ENCODE measurements around the gene FAM180A. TPM values are rescaled to one million over a fixed set of nuclear protein-coding genes. Genes with fewer than 3 reads are reported as not detected.

Gene FAM180A
- total and polyA plus RNA-seq, 2 experiments from 2014 or later = not detected

DNA sequence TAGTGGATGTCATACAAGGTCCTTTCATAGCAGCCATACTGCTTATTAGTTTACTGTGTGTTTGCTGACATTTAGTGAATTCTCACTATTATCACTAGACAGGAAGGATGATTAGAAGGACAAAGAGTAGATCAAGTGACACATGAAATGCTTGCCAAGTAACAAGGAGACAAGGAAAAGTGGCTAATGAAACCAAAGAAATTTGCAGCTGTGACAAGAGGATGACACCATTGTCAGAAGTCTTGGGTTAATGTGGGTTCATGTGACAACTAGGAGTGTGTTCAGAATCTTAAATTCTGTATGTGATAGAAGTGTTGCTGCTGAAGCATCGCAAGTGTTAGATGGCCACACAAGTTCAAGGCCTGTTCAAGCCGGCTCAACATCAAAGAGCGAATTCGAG lies 40.8 kb upstream of the FAM180A start:
- H3K27me3 Mint-ChIP-seq (ENCODE audit: insufficient read depth, low read depth, poor library complexity) = no peaks in the 10 kb centered on the region
- Histone ChIP-seq H3K36me3 (ENCODE audit: insufficient read depth) (no peaks in the 10 kb centered on the region), H3K4me2 (no peak overlapping the region), H3K79me2 (replicated peaks; ENCODE audit: insufficient read depth) (no peaks in the 10 kb centered on the region), H3F3A (replicated peaks; ENCODE audit: low read depth) (no peaks in the 10 kb centered on the region), H2AFZ (no peak overlapping the region), H3K27me3 (ENCODE audit: insufficient read depth) (no peaks in the 10 kb centered on the region), H3K9me2 (ENCODE audit: insufficient read depth) (no peaks in the 10 kb centered on the region), H4K20me1 (replicated peaks; ENCODE audit: insufficient read depth) (no peaks in the 10 kb centered on the region), H3K4me3 (no peak overlapping the region), H3K27ac (ENCODE audit: low read depth) (no peak overlapping the region), H3K4me1 (ENCODE audit: insufficient read depth) (no peaks in the 10 kb centered on the region)
- no peak overlapping the region for H3K27ac Mint-ChIP-seq
- H3K4me1 Mint-ChIP-seq = no peaks in the 10 kb centered on the region
- H3K36me3 Mint-ChIP-seq (ENCODE audit: low read depth) = no peaks in the 10 kb centered on the region; the same call in 2 of the 3 replicates
- no peak for ATAC-seq
- DNase-seq (ENCODE audit: low spot score) = no peak
- no peak overlapping the region for H3K4me3 Mint-ChIP-seq
- peaks cover 4% of the 10 kb centered on the region; the same call in 2 of the 3 replicates for H3K9me3 Mint-ChIP-seq
- no peak for TF ChIP-seq STAT1 (IDR thresholded peaks at IDR 0.05; ENCODE audit: unreplicated experiment)
- TF ChIP-seq POLR2AphosphoS5 (IDR thresholded peaks at IDR 0.05; ENCODE audit: low read depth) = no peak
- no peak for TF ChIP-seq ZNF114 (CRISPR knock-in tag; IDR thresholded peaks at IDR 0.05)
- TF ChIP-seq, protein P1, sequence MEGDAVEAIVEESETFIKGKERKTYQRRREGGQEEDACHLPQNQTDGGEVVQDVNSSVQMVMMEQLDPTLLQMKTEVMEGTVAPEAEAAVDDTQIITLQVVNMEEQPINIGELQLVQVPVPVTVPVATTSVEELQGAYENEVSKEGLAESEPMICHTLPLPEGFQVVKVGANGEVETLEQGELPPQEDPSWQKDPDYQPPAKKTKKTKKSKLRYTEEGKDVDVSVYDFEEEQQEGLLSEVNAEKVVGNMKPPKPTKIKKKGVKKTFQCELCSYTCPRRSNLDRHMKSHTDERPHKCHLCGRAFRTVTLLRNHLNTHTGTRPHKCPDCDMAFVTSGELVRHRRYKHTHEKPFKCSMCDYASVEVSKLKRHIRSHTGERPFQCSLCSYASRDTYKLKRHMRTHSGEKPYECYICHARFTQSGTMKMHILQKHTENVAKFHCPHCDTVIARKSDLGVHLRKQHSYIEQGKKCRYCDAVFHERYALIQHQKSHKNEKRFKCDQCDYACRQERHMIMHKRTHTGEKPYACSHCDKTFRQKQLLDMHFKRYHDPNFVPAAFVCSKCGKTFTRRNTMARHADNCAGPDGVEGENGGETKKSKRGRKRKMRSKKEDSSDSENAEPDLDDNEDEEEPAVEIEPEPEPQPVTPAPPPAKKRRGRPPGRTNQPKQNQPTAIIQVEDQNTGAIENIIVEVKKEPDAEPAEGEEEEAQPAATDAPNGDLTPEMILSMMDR (conservative IDR thresholded peaks at IDR 0.05; ENCODE audit: low read depth in 2 of 2) = no peak

DNA sequence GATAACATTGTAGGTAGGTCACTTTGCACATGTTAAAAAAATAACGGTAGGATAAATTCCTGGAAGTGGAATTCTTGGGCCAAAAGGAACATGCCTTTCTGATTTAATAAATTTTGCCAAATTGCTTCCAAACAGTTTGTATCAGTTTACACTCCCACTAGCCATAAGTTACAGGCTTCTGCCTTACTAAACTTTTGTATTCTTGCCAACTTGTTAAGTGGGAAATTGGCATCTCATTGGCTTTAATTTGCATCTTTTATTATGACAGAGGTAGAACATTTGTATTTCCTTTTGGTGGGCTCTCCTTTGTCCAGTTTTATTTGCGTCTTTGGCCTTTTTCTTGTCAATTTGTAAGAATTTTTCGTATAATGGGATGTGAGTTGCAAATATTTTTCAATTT lies 38.3 kb upstream of the FAM180A start:
- H3K79me2 ChIP-seq (replicated peaks; ENCODE audit: insufficient read depth) = no peaks in the 10 kb centered on the region
- Mint-ChIP-seq H3K4me3 (no peak overlapping the region), H3K9me3 (no peaks in the 10 kb centered on the region), H3K27ac (no peak overlapping the region), H3K27me3 (ENCODE audit: insufficient read depth, low read depth, poor library complexity) (no peaks in the 10 kb centered on the region), H3K4me1 (no peaks in the 10 kb centered on the region), H3K36me3 (ENCODE audit: low read depth) (no peaks in the 10 kb centered on the region)
- H3K4me2 ChIP-seq = no peak overlapping the region
- H3K4me1 ChIP-seq (ENCODE audit: insufficient read depth) = no peaks in the 10 kb centered on the region
- H2AFZ ChIP-seq = no peak overlapping the region
- no peaks in the 10 kb centered on the region for H3K9me2 ChIP-seq (ENCODE audit: insufficient read depth)
- DNase-seq (ENCODE audit: low spot score) (no peak), ATAC-seq (no peak)
- no peaks in the 10 kb centered on the region for H3K36me3 ChIP-seq (ENCODE audit: insufficient read depth)
- no peaks in the 10 kb centered on the region for H3K27me3 ChIP-seq (ENCODE audit: insufficient read depth)
- no peak overlapping the region for H3K27ac ChIP-seq (ENCODE audit: low read depth)
- H4K20me1 ChIP-seq (replicated peaks; ENCODE audit: insufficient read depth) = no peaks in the 10 kb centered on the region
- H3F3A ChIP-seq (replicated peaks; ENCODE audit: low read depth) = no peaks in the 10 kb centered on the region
- H3K4me3 ChIP-seq = no peak overlapping the region
- TF ChIP-seq, protein P2, sequence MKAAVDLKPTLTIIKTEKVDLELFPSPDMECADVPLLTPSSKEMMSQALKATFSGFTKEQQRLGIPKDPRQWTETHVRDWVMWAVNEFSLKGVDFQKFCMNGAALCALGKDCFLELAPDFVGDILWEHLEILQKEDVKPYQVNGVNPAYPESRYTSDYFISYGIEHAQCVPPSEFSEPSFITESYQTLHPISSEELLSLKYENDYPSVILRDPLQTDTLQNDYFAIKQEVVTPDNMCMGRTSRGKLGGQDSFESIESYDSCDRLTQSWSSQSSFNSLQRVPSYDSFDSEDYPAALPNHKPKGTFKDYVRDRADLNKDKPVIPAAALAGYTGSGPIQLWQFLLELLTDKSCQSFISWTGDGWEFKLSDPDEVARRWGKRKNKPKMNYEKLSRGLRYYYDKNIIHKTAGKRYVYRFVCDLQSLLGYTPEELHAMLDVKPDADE (IDR thresholded peaks at IDR 0.05) = no peak
- TF ChIP-seq EZH2phosphoT487 (IDR thresholded peaks at IDR 0.05; ENCODE audit: unreplicated experiment) (no peak), ZNF331 (CRISPR knock-in tag; IDR thresholded peaks at IDR 0.05; ENCODE audit: low read depth) (no peak), NANOG (IDR thresholded peaks at IDR 0.05; ENCODE audit: borderline replicate concordance) (no peak), STAT1 (IDR thresholded peaks at IDR 0.05; ENCODE audit: unreplicated experiment) (no peak), ZNF114 (CRISPR knock-in tag; IDR thresholded peaks at IDR 0.05) (no peak), CREB1 (CRISPR knock-in tag; IDR thresholded peaks at IDR 0.05; ENCODE audit: low read depth) (no peak), EZH2 (IDR thresholded peaks at IDR 0.05; ENCODE audit: low read depth, unreplicated experiment) (no peak), POLR2AphosphoS5 (IDR thresholded peaks at IDR 0.05; ENCODE audit: low read depth) (no peak), JUNB (IDR thresholded peaks at IDR 0.05; ENCODE audit: unreplicated experiment) (no peak)
- TF ChIP-seq, protein P1 (conservative IDR thresholded peaks at IDR 0.05; ENCODE audit: low read depth in 2 of 2) = no peak
- TF ChIP-seq, protein P3, sequence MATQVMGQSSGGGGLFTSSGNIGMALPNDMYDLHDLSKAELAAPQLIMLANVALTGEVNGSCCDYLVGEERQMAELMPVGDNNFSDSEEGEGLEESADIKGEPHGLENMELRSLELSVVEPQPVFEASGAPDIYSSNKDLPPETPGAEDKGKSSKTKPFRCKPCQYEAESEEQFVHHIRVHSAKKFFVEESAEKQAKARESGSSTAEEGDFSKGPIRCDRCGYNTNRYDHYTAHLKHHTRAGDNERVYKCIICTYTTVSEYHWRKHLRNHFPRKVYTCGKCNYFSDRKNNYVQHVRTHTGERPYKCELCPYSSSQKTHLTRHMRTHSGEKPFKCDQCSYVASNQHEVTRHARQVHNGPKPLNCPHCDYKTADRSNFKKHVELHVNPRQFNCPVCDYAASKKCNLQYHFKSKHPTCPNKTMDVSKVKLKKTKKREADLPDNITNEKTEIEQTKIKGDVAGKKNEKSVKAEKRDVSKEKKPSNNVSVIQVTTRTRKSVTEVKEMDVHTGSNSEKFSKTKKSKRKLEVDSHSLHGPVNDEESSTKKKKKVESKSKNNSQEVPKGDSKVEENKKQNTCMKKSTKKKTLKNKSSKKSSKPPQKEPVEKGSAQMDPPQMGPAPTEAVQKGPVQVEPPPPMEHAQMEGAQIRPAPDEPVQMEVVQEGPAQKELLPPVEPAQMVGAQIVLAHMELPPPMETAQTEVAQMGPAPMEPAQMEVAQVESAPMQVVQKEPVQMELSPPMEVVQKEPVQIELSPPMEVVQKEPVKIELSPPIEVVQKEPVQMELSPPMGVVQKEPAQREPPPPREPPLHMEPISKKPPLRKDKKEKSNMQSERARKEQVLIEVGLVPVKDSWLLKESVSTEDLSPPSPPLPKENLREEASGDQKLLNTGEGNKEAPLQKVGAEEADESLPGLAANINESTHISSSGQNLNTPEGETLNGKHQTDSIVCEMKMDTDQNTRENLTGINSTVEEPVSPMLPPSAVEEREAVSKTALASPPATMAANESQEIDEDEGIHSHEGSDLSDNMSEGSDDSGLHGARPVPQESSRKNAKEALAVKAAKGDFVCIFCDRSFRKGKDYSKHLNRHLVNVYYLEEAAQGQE (IDR thresholded peaks at IDR 0.05; ENCODE audit: unreplicated experiment) = no peak
